K562 (cell line): Measurements from ENCODE around the gene RPS19BP1. TPM values are rescaled to one million over a fixed set of nuclear protein-coding genes. Genes with fewer than 3 reads are reported as not detected.

Experiments
- polyA plus RNA-seq, 8 experiments: library from polyadenylated mRNA; depleted of rRNA in 4 of 8; stranded (reverse) in 5 of 8; unstranded in 3 of 8; fragments of >200 nt; fragmentation: Nextera tagmentation in 2 of 8; fragmentation: Illumina TruSeq in 1 of 8; extraction: Ambion mirVana in 2 of 8; extraction: Trizol in 1 of 8; gene quantifications; 2 replicates each; pipeline versions ENCODE4 v1.2.1 to v1.2.3, GENCODE V29; 2011 to 2014; ENCODE audit warnings: inconsistent platforms in 1 of 8, missing spikeins in 1 of 8
- total RNA-seq, 7 experiments: library from RNA; depleted of rRNA in 6 of 7; stranded (reverse); fragments of >200 nt in 6 of 7; fragmentation: Illumina TruSeq in 2 of 7; extraction: Trizol in 2 of 7; gene quantifications; 2 replicates each; pipeline versions ENCODE4 v1.2.1 to v1.2.3, GENCODE V29; 2011 to 2021; ENCODE audit warnings: low replicate concordance in 1 of 7
- TF ChIP-seq, protein P1 (sequence below), 2 experiments: fragments of 450-650 bp in 1 of 2; sonication (generic) in 1 of 2; formaldehyde crosslinking in 1 of 2; IDR thresholded peaks; 2 replicates each; pipeline versions ENCODE4 v1.7.1 to v1.9.0; 2016 to 2022; ENCODE audit warnings: inconsistent platforms in 1 of 2, mild to moderate bottlenecking in 1 of 2, missing genetic modification reagents in 1 of 2

RPS19BP1 gene
- total and polyA plus RNA-seq, 9 of the 15 experiments (the other 6 are each of a cell fraction or from before 2014, with no cell fraction given), result 3.0 to 223 (median 84.3) TPM

DNA sequence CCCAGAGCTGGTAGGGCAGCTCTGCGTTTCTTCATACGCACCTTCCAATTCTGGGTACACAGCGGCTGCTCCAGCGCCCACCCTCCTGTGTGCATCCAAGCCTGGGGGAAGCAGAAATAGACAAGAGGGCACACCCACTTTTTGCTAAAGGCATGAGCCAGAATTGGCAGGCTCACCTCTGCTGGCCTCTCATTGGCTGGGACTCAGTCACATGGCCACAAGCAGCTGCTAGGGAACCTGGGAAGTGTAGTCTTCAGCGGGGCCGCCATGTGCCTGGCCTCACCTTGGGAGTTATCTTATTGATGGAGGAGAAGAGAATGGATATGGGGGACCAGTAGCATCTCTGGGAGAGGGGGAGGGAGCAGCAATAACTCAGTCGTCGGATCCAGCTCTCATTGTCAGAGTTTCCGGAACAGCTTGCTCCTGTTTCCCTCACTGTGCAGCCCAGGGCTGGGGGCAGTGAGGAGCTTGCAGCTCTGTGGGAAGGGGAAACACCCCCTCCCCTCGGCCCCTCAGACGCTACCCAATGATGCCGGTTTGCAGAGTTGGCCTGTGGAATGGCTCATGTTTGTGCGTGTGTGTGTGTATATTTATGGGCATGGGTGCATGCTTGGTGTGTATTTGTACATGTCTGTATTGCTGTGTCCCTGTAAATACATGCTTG lies 42.3 kb downstream of the RPS19BP1 start (continued):
- TF ChIP-seq, protein P1, sequence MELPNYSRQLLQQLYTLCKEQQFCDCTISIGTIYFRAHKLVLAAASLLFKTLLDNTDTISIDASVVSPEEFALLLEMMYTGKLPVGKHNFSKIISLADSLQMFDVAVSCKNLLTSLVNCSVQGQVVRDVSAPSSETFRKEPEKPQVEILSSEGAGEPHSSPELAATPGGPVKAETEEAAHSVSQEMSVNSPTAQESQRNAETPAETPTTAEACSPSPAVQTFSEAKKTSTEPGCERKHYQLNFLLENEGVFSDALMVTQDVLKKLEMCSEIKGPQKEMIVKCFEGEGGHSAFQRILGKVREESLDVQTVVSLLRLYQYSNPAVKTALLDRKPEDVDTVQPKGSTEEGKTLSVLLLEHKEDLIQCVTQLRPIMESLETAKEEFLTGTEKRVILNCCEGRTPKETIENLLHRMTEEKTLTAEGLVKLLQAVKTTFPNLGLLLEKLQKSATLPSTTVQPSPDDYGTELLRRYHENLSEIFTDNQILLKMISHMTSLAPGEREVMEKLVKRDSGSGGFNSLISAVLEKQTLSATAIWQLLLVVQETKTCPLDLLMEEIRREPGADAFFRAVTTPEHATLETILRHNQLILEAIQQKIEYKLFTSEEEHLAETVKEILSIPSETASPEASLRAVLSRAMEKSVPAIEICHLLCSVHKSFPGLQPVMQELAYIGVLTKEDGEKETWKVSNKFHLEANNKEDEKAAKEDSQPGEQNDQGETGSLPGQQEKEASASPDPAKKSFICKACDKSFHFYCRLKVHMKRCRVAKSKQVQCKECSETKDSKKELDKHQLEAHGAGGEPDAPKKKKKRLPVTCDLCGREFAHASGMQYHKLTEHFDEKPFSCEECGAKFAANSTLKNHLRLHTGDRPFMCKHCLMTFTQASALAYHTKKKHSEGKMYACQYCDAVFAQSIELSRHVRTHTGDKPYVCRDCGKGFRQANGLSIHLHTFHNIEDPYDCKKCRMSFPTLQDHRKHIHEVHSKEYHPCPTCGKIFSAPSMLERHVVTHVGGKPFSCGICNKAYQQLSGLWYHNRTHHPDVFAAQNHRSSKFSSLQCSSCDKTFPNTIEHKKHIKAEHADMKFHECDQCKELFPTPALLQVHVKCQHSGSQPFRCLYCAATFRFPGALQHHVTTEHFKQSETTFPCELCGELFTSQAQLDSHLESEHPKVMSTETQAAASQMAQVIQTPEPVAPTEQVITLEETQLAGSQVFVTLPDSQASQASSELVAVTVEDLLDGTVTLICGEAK (IDR thresholded peaks at IDR 0.05), result no peak
- TF ChIP-seq, protein P1 (CRISPR knock-in tag; IDR thresholded peaks at IDR 0.05), result no peak
